ENCODE results near the gene MORN1.

Gene MORN1

DNA sequence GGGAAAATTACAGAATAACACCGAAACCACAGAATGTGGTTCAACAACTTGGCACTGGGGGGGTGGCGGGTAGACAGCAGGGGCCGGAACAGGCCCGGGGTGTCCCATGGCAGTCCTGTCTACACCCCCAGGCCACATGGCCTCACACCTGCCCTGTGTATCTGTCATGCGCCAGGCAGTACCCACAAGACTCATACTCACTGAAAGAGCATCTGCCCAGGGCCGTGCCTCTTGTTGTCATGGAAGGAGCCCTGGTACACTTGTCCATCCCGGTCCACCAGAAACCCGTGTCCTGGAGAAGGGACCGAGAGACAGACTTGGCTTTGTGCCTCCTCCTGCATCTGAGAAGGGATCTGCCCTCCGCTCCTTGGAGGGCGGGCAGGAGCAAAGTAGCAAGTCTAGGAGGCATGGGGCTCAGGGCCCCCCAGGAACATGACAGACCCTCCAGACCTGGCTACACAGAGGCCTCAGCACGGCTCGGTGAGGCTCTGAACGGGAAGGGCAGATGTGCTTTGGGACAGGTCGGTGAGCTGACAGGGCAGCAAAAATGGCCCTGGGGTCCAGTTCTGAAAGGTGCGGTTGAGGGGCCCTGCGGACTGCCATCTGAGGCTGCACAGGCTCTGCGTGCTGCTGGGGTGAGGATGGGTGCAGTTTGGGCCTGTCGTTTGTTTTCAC is 5.6 kb downstream of the MORN1 start:
- DNase-seq (ENCODE audit: low read depth) = no peak

DNA sequence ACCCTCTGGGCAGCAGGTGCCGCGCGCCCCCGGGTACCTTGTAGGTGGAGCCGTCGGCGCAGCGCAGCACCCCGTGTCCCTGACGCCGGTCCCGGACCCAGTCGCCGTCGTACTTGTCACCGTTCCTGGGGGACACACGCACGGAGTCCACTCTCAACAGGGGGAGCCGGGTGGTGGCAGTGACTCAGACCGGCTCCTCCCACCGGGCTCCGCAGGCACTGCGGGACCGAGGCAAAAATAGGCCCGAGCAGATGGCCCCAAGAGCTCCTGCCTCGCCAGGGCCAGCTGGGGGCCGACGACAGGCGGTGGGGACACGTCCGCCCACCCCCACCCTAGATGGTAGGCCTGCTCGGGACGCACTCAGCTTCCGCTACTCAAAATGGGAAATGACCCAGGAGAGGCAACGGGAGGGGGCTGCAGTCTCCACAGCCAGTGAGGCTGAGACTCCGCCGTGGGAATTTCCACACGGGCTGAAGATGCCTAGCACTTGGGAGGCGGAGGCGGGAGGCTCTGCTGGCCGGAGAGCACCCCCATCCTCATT is 6.3 kb downstream of the MORN1 start:
- DNase-seq (ENCODE audit: low read depth) = no peak

DNA sequence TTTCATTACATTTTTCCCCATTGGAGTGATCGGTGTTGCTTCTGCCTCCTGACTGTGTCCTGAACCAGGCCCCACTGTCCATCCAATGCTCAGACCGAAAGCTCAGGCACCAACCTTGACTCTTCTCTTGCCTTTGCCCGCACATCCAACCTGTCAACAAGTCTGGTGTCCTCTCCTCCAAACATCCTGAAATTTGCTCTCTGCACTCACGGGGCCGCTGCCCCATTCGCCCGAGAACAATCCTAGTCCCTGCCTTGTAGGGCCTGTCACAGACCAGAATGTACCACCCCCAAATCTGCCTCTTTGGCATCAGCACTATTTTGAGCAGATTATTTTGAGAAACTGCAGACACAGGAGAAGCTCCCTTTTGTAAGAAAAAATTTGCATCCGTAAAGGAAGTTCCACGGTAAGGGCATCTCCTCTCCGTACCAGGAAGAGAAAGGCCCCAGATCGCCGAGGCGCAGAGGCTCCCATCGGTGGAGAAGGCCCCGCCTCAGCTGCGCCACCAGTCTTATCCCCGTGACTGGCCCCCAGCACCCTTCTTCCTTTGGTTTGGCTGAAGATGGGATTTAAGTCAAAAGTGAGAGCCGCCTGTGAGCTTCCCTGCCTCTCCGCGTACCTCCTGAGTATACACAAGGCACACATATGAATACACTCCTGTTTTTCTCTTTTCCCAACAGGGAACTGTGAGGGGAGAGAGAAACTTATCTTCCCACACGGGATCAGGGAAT is 7.1 kb downstream of the MORN1 start:
- DNase-seq (ENCODE audit: low read depth) = no peak

DNA sequence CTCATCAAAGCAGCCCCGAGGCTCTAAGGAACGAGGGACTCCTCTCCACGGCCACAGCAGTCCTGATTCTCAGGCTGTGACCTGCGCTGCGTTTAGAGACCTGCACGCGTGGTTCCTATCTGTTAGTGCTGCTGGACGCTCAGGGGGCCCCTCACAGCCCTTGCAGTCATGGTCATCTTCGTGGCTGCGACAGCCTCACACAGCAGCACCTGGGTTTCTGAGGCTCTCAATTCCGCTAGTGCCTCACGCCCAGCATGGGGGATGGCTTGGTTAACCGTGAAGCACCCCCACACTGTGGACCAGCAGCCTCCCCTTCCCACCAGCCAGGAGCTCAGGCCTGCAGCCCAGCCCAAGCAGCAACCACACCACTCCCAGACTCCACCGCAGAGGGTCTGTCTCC is 7.8 kb downstream of the MORN1 start:
- DNase-seq (ENCODE audit: low read depth) = no peak

- no peak for DNase-seq (ENCODE audit: low read depth)
Measured at GRCh38 chr1:2382621-2383361, 8.6 kb downstream of the MORN1 start.

DNA sequence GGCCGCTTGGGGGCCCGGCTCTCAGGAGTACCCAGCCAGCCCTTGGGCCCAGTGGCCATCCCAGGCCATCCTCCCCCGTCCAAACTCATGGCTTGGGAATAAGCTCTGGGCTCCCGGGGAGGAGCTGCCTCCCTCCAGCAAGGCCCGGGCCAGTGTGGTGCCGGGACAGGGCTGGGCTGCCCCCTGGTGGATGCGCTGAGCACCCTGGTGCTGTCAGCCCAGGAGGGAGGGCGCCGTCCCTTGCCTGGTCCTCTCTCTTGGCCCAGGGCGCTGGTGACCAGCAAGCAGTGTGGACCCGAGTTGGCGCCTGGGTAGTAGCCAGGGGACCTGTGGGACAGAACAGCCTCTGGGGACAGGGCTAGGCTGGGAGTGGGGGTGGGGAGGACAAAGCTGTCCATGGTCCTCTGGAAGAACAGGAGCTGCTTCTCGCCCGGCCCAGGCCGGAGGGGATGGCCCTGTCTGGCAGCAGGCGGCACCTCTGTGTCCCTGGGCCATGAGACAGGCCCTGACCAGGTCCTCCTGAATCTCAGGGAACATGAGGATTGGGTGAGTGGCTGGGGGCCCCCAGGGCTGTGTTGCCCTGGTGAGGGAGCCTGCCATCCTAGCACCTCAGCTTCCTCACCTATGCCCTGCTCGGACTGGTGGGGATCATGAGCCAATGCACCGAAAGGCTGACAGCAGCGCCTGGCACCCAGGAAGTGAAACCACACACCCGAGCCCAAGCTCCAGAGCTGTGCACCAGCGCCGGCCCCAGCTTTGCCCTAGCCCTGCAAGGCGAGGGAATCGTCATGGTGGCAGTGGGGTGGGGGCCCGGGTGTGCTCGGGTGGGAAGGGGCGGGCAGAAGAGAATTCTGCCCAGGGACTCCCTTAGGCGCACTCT is 9.4 kb downstream of the MORN1 start:
- DNase-seq (ENCODE audit: low read depth) = peak; percentile 67

DNA sequence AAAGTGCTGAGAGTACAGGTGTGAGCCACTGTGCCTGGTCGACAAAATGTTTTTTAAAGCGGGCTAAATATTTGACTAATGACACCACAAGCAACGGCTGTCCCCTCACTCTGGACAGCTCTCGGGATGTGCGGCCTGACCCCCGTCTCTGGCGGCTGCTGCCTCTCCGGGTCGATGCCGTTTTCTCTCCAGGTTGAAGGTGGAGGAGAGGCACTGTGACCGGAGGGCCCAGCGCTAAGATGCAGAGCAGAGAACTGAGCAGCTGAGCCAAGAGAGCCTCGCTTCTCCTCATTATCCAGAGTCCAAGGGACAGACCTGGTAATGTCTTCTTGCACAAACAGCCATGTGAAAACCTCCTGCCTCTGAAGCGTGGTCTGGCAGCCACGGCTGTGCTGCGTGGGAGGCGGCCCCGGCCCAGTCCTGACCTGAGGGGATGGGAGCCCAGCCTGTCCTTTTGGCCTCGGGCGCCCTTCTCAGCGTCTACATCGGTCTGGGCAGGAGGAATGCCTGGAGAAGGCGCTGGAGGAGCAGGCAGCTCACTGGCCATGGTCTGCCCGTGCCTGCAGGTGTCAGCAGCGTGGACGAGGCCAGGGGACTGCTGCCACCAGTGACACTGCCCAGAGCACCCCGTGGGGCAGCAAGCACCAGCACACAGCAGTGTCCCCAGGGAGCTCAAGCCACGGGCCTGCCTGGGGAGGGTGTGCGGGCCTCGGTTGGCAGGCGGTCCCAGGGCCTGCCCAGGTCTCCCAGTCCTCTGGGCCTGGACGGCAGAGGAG is 10.3 kb downstream of the MORN1 start:
- DNase-seq (ENCODE audit: low read depth) = no peak

DNA sequence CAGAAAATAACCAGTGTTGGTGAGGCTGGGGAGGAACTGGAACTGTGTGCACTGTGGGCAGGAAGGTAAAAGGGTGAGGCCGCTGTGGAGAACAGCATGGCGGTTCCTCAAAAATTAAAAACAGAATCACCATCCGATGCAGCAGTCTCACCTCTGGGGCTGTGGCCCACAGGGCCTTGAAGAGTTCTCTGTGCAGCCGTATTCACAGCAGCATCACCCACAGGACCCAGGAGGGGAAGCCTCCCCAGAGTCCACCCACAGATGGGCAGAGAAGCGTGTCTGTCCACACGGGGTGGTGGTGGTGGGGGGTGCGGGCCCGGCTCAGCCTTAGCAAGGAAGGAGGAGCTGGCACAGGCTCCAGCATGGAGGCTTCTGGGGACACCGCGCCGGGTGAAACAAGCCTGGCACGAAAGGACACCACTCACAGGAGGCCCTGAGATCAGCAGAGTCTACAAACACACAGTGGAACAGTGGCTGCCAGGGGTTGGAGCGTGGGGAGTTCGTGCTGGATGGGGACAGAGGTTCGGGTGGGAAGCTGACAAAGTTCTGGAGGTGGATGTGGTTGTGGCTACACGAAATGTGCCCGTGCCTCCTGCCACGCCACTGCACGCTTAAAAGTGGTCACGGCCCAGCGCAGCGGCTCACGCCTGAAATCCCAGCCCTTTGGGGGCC is 11.5 kb downstream of the MORN1 start:
- DNase-seq (ENCODE audit: low read depth) = no peak

GRCh38 chr1:2378956-2379732 is 12.2 kb downstream of the MORN1 start:
- DNase-seq (ENCODE audit: low read depth) = no peak

GRCh38 chr1:2378441-2378851 is 12.9 kb downstream of the MORN1 start:
- DNase-seq (ENCODE audit: low read depth) = no peak

- DNase-seq (ENCODE audit: low read depth) = no peak
Measured at GRCh38 chr1:2377751-2378440, 13.5 kb downstream of the MORN1 start.

GRCh38 chr1:2376931-2377672 is 14.3 kb downstream of the MORN1 start:
- DNase-seq (ENCODE audit: low read depth) = no peak

DNA sequence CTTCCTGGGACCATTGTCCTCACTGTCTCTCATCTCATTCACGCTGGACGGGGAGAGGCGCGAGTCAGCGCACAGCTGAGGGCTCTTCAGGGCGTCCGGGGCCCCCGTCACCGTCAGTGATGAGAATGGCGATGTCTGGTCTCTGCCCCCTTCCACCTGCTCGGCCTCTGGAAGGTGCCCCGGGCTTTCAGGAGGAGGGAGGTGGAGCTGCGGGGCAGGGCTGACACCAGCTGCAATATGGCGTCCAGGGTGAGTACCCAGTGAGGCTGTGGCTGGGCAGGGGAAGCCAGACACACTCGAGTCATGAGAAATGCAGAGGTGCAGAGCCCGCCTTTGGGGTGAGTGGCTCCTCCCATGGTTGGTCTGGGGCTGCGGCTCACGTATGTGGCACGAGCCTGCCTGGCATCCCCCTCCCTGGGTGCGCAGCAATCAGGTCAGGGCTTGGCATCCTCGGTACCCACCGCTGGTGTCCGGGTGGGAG is 15.1 kb downstream of the MORN1 start:
- no peak for DNase-seq (ENCODE audit: low read depth)

DNA sequence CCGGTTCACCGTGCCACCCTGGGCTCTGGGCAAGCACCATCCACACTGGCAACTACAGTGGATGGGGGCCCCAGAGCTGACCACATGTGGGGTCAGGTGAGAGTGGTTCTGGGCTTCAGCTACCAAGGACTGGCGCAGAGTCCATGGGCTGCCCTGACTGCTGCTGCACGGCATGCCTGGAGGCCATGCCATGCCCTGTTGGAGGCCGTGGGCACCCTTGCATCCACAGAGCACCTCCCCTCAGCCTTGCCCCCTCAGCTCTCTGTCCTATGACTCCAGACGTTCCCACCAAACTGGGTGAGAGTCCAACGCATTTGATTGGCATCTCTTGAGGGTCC is 15.5 kb downstream of the MORN1 start:
- no peak for DNase-seq (ENCODE audit: low read depth)

GRCh38 chr1:2375246-2375922 is 16.0 kb downstream of the MORN1 start:
- no peak for DNase-seq (ENCODE audit: low read depth)

DNA sequence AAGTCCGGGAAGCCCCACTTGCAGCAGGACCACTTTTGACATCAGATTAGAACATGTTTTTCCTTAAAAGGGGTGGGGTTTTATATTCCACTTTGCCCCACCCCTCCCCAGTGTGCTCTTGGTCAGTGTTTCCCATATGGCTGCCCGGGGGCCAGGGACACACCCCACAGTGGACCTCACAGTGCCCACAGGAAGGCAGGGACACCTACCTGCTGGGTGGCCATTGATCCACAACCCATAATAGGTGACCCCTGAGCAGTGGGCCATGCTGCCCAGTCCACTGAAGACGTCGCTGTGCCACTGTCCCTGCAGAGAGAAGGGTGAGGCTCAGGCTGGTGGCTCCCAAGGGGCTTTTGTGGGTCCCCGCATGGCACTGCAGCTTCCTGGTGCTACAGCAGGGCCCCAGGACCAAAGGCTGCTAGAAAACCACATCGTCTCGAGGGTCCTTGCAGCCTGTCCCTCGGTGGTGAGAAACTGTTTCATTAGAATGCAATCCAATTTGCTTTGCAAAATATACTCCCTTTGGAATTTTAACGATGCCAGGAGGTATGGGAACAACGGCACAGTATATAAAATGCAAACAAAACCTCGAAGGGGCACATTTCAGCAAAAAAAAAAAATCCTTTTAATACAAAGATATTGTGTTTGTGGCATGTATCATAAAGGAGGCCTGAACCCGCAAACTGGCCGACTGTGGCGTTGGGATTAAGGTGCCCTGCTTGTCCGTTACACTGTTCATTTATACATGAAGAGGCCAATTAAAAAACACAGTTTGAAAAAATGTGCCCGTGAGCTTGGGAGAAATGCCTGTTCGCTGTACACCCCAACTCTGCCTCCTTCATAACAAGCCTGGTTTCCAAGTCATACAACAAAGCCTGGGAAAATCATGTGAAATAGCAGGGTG is 16.9 kb downstream of the MORN1 start:
- DNase-seq (ENCODE audit: low read depth) = no peak
